ENCODE data around the gene STAU1.

STAU1 gene

GRCh38 chr20:49157146-49157545, 31.0 kb downstream of the STAU1 start:
- Histone ChIP-seq H3K4me3 (ENCODE audit: low read depth, low read length) (no peak overlapping the region), H3K27me3 (ENCODE audit: control insufficient read depth, insufficient read depth, low read length) (no peaks in the 10 kb centered on the region), H3K36me3 (ENCODE audit: control insufficient read depth, insufficient read depth, low read length) (peaks cover 2% of the 10 kb centered on the region), H3K9ac (ENCODE audit: low read depth, low read length) (no peak overlapping the region), H3K9me3 (ENCODE audit: control insufficient read depth, insufficient read depth, low read length) (no peaks in the 10 kb centered on the region), H3K4me1 (ENCODE audit: control insufficient read depth, insufficient read depth, low read length) (no peaks in the 10 kb centered on the region)

DNA sequence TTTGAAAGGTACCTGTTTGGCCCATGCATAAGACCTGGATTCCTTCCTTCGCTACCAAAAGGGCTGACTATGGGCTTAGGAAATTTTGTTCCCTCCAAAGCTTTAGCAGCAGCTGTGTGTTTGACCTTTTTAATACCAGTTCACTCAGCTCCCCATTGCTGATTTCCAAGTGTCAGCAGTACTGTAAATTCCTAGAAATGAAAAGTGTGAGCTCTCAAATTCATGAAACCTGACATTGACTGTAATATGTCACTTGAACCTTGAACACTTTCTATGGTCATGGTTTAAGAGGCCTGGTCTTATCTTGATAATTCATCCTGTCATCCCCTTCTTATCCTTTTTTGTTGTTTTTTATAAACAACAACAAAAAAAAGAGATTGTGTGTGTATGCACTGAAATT, 31.7 kb downstream of the STAU1 start:
- no peak overlapping the region for H3K9ac ChIP-seq (ENCODE audit: low read depth, low read length)
- H3K27me3 ChIP-seq (ENCODE audit: control insufficient read depth, insufficient read depth, low read length): no peaks in the 10 kb centered on the region
- H3K4me1 ChIP-seq (ENCODE audit: control insufficient read depth, insufficient read depth, low read length): no peaks in the 10 kb centered on the region
- H3K4me3 ChIP-seq (ENCODE audit: low read depth, low read length): no peak overlapping the region
- no peaks in the 10 kb centered on the region for H3K9me3 ChIP-seq (ENCODE audit: control insufficient read depth, insufficient read depth, low read length)
- H3K36me3 ChIP-seq (ENCODE audit: control insufficient read depth, insufficient read depth, low read length): peaks cover 4% of the 10 kb centered on the region

- no peak overlapping the region for H3K9ac ChIP-seq (ENCODE audit: low read depth, low read length)
- no peak overlapping the region for H3K4me3 ChIP-seq (ENCODE audit: low read depth, low read length)
- H3K4me1 ChIP-seq (ENCODE audit: control insufficient read depth, insufficient read depth, low read length): no peaks in the 10 kb centered on the region
- no peaks in the 10 kb centered on the region for H3K9me3 ChIP-seq (ENCODE audit: control insufficient read depth, insufficient read depth, low read length)
- no peaks in the 10 kb centered on the region for H3K27me3 ChIP-seq (ENCODE audit: control insufficient read depth, insufficient read depth, low read length)
- peaks cover 6% of the 10 kb centered on the region for H3K36me3 ChIP-seq (ENCODE audit: control insufficient read depth, insufficient read depth, low read length)
These were observed 36.7 kb downstream of the STAU1 start for GRCh38 chr20:49151436-49151835.

DNA sequence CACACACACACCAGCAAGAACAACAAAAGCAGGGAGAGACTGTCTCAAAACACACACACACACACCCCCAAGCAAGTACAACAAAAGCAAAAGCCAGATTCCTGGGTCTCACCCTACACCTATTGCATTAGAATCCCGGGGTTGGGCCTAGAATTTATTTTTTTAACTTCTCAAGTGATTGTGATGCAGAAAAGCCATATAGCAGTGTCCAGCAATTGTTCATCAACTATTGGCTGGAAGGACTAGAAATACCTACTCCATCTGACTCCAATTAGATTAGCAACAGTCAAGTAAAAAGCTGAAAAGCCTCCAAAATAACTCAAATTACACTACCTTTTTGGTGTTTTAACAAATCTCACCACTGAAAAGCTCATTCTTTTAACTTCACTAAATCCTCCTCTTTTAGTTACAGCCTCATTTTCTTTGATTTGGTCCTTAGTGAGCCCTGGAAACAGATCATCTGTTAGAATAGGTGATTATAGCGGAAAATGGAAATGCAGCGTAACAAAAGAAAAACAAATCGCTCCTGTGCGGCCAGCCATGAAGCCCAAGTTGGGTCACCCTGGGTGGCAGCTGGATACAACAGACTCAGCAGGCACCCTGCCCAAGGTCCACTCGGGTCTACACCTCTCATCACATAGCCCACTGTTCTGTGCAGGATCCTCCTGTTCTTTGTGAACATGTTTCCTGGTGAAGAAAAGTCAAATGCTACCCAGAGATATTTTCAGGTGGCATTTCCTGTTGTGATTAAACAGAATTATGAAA, 38.7 kb downstream of the STAU1 start:
- H3K36me3 ChIP-seq (ENCODE audit: control insufficient read depth, insufficient read depth, low read length): peaks cover 6% of the 10 kb centered on the region
- H3K4me3 ChIP-seq (ENCODE audit: low read depth, low read length): no peak overlapping the region
- no peaks in the 10 kb centered on the region for H3K4me1 ChIP-seq (ENCODE audit: control insufficient read depth, insufficient read depth, low read length)
- no peaks in the 10 kb centered on the region for H3K27me3 ChIP-seq (ENCODE audit: control insufficient read depth, insufficient read depth, low read length)
- no peak overlapping the region for H3K9ac ChIP-seq (ENCODE audit: low read depth, low read length)
- H3K9me3 ChIP-seq (ENCODE audit: control insufficient read depth, insufficient read depth, low read length): no peaks in the 10 kb centered on the region

DNA sequence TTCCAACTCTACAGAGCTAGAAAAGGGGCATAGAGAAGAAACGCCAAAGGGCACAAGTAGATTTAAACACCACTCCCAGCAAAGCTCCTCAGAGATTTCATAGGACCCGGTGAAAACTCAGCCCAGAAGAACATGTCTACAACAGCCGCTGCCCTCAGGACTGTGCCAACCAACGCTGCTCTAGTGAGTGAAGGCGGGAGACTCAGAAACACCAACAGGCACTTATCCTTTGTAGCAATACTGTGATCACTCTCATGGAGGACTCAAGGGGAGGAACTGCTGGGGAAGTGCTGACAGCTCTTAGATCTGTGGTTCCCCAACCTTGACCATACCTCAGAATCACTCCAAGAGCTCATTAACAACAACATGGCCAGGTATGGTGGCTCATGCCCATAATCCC, 39.5 kb downstream of the STAU1 start:
- Histone ChIP-seq H3K9ac (ENCODE audit: low read depth, low read length) (no peak overlapping the region), H3K9me3 (ENCODE audit: control insufficient read depth, insufficient read depth, low read length) (no peaks in the 10 kb centered on the region), H3K4me1 (ENCODE audit: control insufficient read depth, insufficient read depth, low read length) (no peaks in the 10 kb centered on the region), H3K36me3 (ENCODE audit: control insufficient read depth, insufficient read depth, low read length) (peaks cover 6% of the 10 kb centered on the region), H3K27me3 (ENCODE audit: control insufficient read depth, insufficient read depth, low read length) (no peaks in the 10 kb centered on the region), H3K4me3 (ENCODE audit: low read depth, low read length) (no peak overlapping the region)

- H3K36me3 ChIP-seq (ENCODE audit: control insufficient read depth, insufficient read depth, low read length): peaks cover 8% of the 10 kb centered on the region
- no peaks in the 10 kb centered on the region for H3K9me3 ChIP-seq (ENCODE audit: control insufficient read depth, insufficient read depth, low read length)
- no peaks in the 10 kb centered on the region for H3K27me3 ChIP-seq (ENCODE audit: control insufficient read depth, insufficient read depth, low read length)
- no peaks in the 10 kb centered on the region for H3K4me1 ChIP-seq (ENCODE audit: control insufficient read depth, insufficient read depth, low read length)
- H3K9ac ChIP-seq (ENCODE audit: low read depth, low read length): no peak overlapping the region
- no peak overlapping the region for H3K4me3 ChIP-seq (ENCODE audit: low read depth, low read length)
These were observed 40.8 kb downstream of the STAU1 start for GRCh38 chr20:49147296-49147695.

DNA sequence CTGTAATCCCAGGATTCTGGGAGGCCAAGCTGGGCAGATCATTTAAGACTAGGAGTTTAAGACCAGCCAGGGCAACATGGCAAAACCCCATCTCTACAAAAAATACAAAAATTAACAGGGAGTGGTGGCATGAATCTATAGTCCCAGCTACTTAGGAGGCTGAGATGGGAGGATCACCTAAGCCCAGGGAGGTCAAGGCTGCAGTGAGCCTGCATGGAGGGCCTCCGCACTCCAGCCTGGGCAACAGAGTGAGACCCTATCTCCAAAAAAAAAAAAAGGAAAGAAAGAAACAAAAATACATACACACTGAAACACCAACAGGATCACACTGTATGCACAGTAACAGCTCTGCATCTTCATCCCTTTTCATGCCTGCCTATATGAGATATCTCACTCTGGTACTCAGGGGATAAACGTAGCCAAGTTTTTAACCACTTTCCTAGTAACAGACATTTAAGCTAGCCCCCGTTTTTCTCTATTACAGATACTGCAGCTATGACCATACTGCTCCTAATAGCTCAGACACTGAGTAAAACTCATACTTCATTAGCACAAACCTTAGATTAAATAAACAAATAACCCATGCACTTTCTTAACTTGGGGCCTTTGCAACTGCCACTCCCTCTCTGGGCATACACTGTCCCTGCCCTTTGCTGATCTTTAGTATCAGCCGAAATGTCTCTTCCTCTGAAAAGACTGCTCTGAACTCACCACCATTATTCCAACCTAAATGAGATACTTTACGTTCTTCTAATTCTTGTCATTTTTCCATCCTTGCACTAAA, 41.5 kb downstream of the STAU1 start:
- peaks cover 7% of the 10 kb centered on the region for H3K36me3 ChIP-seq (ENCODE audit: control insufficient read depth, insufficient read depth, low read length)
- no peaks in the 10 kb centered on the region for H3K4me1 ChIP-seq (ENCODE audit: control insufficient read depth, insufficient read depth, low read length)
- no peaks in the 10 kb centered on the region for H3K27me3 ChIP-seq (ENCODE audit: control insufficient read depth, insufficient read depth, low read length)
- no peaks in the 10 kb centered on the region for H3K9me3 ChIP-seq (ENCODE audit: control insufficient read depth, insufficient read depth, low read length)
- H3K9ac ChIP-seq (ENCODE audit: low read depth, low read length): no peak overlapping the region
- H3K4me3 ChIP-seq (ENCODE audit: low read depth, low read length): no peak overlapping the region

GRCh38 chr20:49140834-49141233, 47.3 kb downstream of the STAU1 start:
- Histone ChIP-seq H3K27me3 (ENCODE audit: control insufficient read depth, insufficient read depth, low read length) (no peaks in the 10 kb centered on the region), H3K36me3 (ENCODE audit: control insufficient read depth, insufficient read depth, low read length) (peaks cover 4% of the 10 kb centered on the region), H3K4me1 (ENCODE audit: control insufficient read depth, insufficient read depth, low read length) (no peaks in the 10 kb centered on the region), H3K9ac (ENCODE audit: low read depth, low read length) (no peak overlapping the region), H3K4me3 (ENCODE audit: low read depth, low read length) (no peak overlapping the region), H3K9me3 (ENCODE audit: control insufficient read depth, insufficient read depth, low read length) (no peaks in the 10 kb centered on the region)

DNA sequence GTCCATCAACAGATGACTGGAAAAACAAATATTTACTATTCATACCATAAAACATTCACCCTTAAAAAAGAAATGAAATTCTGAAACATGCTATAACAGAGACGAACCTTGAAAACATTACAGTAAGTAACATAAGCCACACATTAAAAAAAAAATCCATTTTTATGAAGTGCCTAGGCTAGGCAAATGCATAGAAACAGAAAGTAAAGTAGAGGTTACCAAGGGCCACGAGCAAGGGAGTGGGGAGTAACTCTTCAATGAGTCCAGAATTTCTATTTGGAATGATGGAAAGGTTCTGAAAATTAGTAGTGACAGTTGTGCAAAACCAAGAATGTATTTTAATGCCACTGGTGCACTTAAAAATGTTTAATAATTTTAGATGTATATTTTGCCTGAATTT, 47.7 kb downstream of the STAU1 start:
- Histone ChIP-seq H3K9ac (ENCODE audit: low read depth, low read length) (no peak overlapping the region), H3K9me3 (ENCODE audit: control insufficient read depth, insufficient read depth, low read length) (no peaks in the 10 kb centered on the region), H3K27me3 (ENCODE audit: control insufficient read depth, insufficient read depth, low read length) (no peaks in the 10 kb centered on the region), H3K36me3 (ENCODE audit: control insufficient read depth, insufficient read depth, low read length) (peaks cover 4% of the 10 kb centered on the region), H3K4me1 (ENCODE audit: control insufficient read depth, insufficient read depth, low read length) (no peaks in the 10 kb centered on the region), H3K4me3 (ENCODE audit: low read depth, low read length) (no peak overlapping the region)

GRCh38 chr20:49138431-49138830, 49.7 kb downstream of the STAU1 start:
- peaks cover 6% of the 10 kb centered on the region for H3K36me3 ChIP-seq (ENCODE audit: control insufficient read depth, insufficient read depth, low read length)
- no peak overlapping the region for H3K9ac ChIP-seq (ENCODE audit: low read depth, low read length)
- H3K4me3 ChIP-seq (ENCODE audit: low read depth, low read length): no peak overlapping the region
- no peaks in the 10 kb centered on the region for H3K9me3 ChIP-seq (ENCODE audit: control insufficient read depth, insufficient read depth, low read length)
- H3K4me1 ChIP-seq (ENCODE audit: control insufficient read depth, insufficient read depth, low read length): no peaks in the 10 kb centered on the region
- no peaks in the 10 kb centered on the region for H3K27me3 ChIP-seq (ENCODE audit: control insufficient read depth, insufficient read depth, low read length)

DNA sequence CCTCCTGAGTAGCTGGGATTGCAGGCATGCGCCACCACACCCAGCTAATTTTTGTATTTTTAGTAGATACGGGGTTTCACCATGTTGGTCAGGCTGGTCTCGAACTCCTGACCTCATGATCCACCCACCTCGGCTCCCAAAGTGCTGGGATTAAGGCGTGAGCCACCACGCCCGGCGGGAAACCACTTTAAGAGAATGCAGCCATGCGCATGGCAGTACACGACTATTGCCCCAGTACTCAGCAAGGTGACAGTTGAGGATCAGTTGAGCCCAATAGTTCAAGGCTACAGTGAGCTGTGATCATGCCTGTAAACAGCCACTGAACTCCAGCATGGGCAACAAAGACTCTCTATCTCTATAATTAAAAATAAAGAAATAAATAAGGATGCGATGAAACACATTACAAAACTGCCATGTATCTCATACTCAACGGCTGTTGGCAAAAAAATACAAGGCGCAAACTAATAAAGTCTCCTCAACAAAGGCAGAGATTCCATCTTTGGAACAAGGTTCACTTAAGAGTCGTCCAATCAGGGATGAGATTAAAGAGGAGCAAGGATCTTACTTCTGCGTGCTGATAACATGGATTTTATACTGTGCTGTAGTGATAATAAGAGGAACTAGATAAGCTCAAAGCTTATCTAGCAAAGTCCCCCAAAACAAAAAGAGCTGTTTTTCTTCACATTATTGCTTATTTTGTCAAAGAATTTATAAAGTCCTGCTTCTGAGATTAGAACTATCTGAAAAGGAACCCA, 51.1 kb downstream of the STAU1 start:
- H3K36me3 ChIP-seq (ENCODE audit: control insufficient read depth, insufficient read depth, low read length): peaks cover 3% of the 10 kb centered on the region
- no peaks in the 10 kb centered on the region for H3K27me3 ChIP-seq (ENCODE audit: control insufficient read depth, insufficient read depth, low read length)
- no peak overlapping the region for H3K9ac ChIP-seq (ENCODE audit: low read depth, low read length)
- H3K4me3 ChIP-seq (ENCODE audit: low read depth, low read length): no peak overlapping the region
- H3K4me1 ChIP-seq (ENCODE audit: control insufficient read depth, insufficient read depth, low read length): no peaks in the 10 kb centered on the region
- no peaks in the 10 kb centered on the region for H3K9me3 ChIP-seq (ENCODE audit: control insufficient read depth, insufficient read depth, low read length)

All from iPS-15b (cell line).